GM19240 (cell line): Measurements from ENCODE around the gene ANKRD18B.
"Not testable (repeated sequence)": the region's sequence is repeated elsewhere in the genome, so short reads cannot be mapped to it uniquely, and the experiment has no call there.

Source experiments
- DNase-seq: peaks from one replicate; pipeline ENCODE4 v3.0.0; 2011; ENCODE audit warnings: low spot score; ENCODE audit not compliant: insufficient read length

The ANKRD18B gene

GRCh38 chr9:33533958-33534357, 9.9 kb downstream of the ANKRD18B start:
- DNase-seq = not testable (repeated sequence)

DNA sequence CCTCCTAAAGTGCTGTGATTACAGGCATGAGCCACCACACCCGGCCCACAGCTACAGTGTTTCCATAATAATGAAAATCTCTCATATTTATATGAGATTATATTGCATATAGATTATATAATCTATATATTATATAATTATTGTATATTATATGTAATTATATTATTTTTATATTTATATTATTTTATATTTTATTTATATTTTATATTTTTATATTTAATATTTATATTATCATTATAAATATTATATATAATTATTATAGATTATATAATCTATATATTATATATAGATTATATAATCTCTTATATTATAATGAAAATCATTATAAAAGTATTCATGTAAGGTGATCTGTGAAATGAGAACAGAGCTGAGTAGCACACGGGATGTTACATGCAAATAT, 11.5 kb downstream of the ANKRD18B start:
- no peak for DNase-seq

- not testable (repeated sequence) for DNase-seq
Observed at GRCh38 chr9:33543463-33543862, 19.4 kb downstream of the ANKRD18B start.

DNA sequence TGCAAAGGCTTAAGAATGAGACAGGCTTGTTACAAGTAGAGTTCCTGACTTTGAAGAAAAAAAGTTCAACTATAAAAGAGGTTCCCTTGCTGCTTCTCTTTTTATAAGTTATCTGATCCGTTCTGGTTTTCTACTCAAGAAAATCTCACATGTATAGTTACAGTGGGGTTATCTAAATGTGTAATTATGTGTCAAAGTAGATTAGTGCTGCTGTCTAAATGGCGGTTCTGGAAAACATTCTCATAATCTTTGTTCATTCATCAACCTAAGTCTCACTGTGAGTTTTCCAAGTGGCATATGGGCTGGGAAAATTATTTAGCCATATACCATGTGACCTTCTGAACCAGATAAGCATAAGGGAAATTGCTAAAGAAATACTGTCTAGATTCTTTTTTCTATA, 21.7 kb downstream of the ANKRD18B start:
- DNase-seq = not testable (repeated sequence)

GRCh38 chr9:33548816-33549215, 24.8 kb downstream of the ANKRD18B start:
- DNase-seq = not testable (repeated sequence)

DNA sequence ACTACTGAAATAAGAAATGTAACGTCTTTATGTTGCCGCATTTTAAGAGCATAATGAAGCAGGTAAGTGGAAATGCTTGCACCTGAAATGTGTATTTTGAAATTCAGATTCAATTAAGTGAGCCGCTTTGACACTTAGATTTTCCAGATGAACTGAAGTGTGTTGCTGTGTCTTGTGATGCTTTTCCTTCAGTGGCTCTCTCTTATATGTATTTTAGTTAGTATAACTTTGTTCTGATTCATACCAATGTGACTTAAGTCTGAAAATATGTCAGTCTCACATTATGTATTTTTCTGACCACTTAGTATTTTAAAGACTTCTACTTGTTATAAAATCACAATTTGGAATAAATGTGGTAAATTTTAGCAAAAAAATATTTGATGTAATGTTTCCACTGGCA, 25.4 kb downstream of the ANKRD18B start:
- DNase-seq = not testable (repeated sequence)

GRCh38 chr9:33551183-33551582, 27.1 kb downstream of the ANKRD18B start:
- DNase-seq = not testable (repeated sequence)

GRCh38 chr9:33552315-33552725, 28.3 kb downstream of the ANKRD18B start:
- DNase-seq = not testable (repeated sequence)

DNA sequence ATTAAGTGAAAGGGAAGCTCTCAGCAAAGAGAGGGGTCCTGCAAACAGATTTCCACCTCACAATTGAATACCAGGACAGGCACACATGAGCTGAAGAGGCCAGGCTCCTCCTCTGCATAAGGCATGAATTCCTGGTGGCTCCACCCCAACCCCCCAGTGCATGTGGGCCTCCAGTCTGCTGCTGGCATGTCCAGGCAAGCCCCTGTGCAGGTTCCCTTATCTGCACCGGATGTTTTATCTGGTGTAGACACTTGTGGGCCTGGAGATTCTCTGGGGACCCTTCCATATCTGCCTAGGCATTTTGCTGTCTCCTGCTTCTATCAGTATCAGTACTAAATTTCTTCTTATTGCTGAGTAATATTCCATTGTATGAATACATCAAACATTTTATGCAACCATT, 36.2 kb downstream of the ANKRD18B start:
- DNase-seq = not testable (repeated sequence)

GRCh38 chr9:33562196-33562595, 38.1 kb downstream of the ANKRD18B start:
- DNase-seq = not testable (repeated sequence)

- not testable (repeated sequence) for DNase-seq
Observed at GRCh38 chr9:33567776-33568175, 43.7 kb downstream of the ANKRD18B start.

DNA sequence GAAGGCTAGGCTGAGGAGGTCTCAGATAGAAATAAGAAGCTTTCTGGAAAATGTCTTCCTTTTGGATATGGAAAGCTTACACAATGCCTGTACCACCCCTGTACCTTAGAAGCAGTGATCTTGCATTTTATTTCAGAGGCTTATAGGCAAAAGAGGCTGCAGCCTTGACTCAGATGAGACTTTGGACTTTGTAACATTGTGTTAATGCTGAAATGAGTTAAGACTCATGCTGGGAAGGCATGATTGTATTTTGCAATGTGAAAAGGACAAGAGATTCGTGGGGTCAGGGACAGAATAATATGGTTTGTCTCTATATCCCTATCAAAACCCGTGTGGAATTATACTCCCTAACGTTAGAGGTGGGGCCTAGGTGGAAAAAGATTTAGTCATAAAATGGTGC, 53.7 kb downstream of the ANKRD18B start:
- not testable (repeated sequence) for DNase-seq

DNA sequence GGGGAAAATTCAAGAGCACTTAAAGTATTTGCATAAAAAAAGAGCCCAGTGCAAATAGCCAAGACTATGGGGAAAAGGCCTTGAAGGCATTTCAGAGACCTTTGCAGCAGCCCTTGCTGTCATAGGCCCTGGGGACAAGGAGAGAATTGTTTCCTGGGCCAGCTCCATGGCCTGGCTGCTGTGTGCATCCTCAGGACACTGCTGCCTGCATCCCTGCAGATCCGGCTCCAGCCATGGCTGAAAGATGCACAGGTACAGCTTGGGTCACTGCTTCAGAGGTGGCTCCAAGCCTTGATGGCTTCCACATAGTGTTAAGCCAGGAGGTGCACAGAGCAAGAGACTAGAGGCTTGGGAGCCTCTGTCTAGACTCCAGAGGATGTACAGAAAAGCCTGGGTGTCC, 55.9 kb downstream of the ANKRD18B start:
- DNase-seq = not testable (repeated sequence)

- DNase-seq = not testable (repeated sequence)
Observed at GRCh38 chr9:33582686-33583085, 58.6 kb downstream of the ANKRD18B start.

- not testable (repeated sequence) for DNase-seq
Observed at GRCh38 chr9:33586128-33586527, 62.1 kb downstream of the ANKRD18B start.

DNA sequence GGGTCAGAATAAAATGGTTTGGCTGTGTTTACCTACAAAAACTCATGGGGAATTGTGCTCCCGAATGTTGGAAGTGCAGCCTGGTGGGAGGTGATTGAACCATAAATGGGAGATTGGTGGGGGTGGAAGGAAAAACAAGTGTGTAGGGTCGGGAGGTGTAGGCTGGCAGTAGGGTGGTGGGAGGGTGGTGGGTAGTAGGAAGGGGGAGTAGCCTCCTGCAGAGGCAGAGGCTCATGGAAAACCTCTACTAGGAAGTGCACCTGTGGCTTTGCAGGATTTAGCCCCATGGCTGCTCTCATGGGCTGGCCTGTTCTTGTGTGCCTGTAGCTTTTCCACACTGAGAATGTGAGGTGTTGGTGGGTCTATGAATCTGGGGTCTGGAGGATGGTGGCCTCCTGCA, 63.7 kb downstream of the ANKRD18B start:
- DNase-seq = not testable (repeated sequence)

- not testable (repeated sequence) for DNase-seq
Observed at GRCh38 chr9:33588876-33589275, 64.8 kb downstream of the ANKRD18B start.

GRCh38 chr9:33590857-33591256, 66.8 kb downstream of the ANKRD18B start:
- DNase-seq = not testable (repeated sequence)

GRCh38 chr9:33596974-33597373, 72.9 kb downstream of the ANKRD18B start:
- DNase-seq = not testable (repeated sequence)

DNA sequence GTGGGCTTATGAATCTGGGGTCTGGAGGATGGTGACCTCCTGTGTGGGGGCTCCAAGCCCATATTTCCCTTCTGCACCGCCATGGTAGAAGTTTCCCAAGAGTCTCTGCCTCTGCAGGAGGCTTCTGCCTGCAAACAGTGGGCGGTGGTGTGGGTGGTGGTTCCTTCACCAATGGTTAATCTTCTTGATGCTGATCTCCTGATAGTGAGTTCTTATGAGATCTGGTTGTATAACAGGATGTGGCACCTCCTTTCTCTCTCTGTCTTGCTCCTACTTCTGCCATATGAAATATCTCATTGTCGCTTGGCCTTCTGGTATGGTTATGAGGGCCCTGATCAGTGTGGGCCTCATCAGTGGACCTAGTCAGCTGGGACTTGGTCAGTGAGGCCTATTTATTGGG, 73.3 kb downstream of the ANKRD18B start:
- DNase-seq = not testable (repeated sequence)

GRCh38 chr9:33598796-33599379, 74.8 kb downstream of the ANKRD18B start:
- DNase-seq = not testable (repeated sequence)

GRCh38 chr9:33600911-33601310, 76.9 kb downstream of the ANKRD18B start:
- not testable (repeated sequence) for DNase-seq

- DNase-seq = not testable (repeated sequence)
Observed at GRCh38 chr9:33604249-33604648, 80.2 kb downstream of the ANKRD18B start.
